GM19193 (cell line): Measurements from ENCODE around the gene XRCC4.

ENCODE experiments used
- POLR2A ChIP-seq: IDR thresholded peaks from 4 replicates; pipeline ENCODE4 v1.6.1; 2011; ENCODE audit not compliant: insufficient read depth, insufficient read length; ENCODE audit errors: extremely low read depth

Gene XRCC4

DNA sequence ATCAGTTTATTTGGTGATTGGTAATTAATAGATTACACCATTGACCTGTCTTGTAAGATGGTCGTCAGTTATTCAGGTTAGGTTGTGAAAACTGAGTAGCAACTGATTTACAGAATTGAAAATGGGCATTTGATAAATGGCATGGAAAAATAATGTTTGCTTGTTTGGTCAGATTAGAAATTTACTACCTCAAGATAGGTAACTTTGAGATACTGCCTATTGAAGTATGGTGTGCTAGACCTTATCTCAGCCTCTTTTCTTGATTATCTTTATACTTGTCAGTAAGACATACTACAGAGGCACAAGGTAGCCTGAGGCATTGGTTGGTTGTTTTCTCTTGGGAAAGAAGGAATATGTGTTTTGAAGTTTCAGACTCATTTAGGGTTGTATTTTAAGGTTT is 174.5 kb downstream of the XRCC4 start:
- TF ChIP-seq POLR2A = no peak

DNA sequence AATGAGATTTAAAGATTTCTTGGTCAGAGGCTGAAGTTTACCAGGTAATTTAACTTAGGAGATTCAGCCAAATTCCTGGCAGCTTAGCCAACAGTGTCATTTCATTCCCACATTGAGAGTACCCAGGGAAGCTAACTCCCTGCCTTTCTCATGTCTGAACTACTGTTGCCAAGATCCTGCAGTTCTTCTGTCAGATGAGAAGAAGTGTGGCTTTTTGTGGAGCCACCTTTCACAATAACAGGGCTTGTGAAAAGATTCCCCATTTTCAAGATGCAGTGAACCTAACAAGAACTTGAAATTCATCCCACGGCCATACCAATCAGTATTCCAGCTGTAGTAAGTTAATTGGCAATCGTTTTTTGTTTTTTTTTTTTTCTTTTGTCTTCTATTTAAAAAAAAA is 176.4 kb downstream of the XRCC4 start:
- TF ChIP-seq POLR2A = no peak

DNA sequence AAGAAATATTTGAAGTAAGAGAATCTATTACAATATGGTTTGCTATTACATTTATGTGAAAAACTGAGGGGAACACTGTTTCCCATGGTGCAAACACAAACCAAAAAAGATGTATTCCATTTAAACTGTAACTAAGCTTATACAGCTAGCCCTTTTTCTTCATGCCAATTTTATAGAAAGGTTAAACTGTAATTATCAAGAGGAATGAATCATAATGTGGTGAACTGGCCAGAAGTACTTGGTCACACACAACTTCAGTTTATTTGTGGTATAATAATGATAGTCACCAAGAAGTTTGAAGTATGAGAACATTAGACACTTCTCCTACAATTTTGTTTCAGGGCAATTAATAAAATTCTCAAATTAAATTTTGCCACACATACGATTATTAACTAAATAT is 177.9 kb downstream of the XRCC4 start:
- no peak for TF ChIP-seq POLR2A

DNA sequence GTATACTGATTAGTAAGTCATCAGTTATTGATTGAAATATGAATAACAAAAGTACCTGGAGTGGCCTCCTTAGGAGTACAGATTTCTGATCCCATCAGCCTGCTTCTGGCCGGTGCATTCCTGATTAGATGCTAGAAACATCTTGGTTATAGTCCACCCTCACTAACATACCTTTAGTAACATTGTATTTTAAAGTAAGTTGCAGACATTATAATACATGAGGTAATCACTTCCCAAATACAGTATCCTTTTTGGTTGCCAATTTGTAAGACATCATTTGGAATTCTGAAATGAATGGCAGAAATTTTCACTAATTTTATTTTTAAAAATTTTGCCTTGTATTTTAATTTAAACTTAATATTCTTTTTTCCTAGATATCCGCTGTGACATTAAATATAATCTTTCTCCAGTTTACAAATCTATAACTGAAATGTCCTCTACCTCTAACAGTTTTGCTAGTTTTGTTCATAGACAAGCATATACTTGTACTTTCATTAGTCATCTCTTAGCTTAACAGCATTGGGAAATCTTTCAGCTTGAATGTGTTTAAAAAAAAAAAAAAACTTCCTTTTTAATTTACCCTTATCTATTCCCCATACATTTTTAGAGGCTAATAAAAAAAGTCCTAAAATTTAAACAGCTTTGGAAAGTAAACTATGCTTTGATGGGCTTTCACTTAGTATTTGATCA is 178.9 kb downstream of the XRCC4 start:
- TF ChIP-seq POLR2A = no peak

DNA sequence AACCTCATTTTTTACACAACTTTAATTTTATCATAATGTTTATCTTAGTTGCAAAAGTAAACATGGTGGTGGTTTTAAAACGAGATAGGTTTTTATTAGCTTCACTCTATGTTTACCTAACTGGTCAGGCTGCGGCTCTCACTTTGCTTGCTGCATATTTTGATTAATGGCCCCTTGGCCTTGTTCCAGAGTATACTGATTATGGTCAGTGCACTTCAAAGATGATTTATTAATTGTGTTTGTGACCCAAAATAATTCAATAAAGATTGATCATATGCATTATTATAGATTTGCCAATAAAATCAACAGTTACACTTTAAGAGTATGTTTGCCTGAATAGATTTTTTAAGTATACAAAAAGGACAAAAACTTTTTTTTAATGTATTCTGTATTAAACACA is 188.0 kb downstream of the XRCC4 start:
- TF ChIP-seq POLR2A = no peak

DNA sequence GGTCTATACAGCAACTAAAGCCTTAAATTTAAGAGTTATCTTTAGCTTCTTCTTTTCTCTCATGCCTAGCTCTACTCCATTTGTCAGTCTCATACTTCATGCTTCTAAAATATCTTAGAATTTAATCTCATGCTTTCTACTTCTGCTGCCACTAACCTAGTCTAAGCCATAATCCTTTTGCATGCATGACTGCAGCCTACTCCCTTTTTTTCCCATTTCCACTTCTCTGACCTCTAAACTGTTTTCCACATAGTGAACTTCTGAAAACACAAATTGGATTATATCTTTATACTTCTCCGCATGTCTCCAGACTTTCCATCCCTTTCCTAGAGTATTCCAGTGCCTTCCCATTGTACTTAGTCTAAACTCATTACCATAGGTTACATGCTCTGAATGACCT is 193.0 kb downstream of the XRCC4 start:
- TF ChIP-seq POLR2A = no peak

DNA sequence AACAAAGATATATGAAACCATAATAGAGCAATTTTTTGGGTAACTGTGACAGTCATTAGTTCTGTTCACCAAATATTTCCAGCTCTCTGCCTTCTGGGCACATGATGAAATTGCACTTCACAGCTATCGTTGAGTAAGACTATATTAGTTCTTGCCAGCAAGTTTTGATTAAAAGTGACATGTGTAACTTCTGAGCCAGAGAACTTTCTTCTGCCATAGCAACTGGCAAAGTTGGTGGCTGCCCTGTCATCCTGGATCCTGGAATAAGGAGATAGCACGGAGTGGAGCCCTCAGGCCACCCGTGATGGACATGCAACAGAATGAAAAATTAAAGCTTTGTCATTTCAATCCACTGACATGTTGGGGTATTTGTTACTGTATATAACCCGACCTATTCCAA is 199.8 kb downstream of the XRCC4 start:
- TF ChIP-seq POLR2A = no peak

DNA sequence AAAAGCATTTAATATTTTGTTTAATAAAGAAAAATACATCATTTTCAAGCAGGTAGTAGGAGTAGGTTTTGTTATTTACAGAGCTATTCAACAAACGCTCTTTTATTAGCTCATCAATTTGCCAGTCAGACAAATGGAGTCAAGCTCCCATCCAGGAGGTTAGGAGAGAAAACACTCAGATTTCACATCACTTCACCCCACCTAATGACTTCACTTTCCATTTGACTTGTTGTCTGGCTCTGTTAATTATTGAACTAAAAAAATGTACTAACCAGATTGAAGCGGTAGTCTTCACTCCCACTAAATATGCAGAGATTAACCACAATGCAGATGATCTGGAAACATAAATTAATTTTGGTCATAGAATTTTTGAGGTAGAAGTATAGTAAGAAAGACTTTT is 200.6 kb downstream of the XRCC4 start:
- no peak for TF ChIP-seq POLR2A

DNA sequence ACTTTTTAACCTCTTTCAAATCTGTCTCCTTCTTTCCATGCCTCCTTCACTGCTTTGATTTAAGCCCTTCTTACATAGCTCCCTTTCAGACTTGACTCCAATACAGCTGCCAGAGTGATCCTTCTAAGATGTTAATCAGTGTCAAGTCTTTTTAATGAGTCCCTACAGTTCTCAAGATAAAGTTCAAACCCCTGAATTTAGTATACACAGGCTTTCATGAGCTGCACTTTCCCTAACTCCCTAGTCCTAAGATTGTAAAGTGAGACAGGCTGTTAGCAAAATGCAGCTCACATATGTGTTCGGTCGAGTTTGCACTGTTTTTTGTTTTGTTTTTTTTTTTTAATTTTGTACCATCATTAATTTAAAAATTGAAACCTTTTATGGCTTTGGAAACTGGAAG is 203.8 kb downstream of the XRCC4 start:
- TF ChIP-seq POLR2A = no peak

DNA sequence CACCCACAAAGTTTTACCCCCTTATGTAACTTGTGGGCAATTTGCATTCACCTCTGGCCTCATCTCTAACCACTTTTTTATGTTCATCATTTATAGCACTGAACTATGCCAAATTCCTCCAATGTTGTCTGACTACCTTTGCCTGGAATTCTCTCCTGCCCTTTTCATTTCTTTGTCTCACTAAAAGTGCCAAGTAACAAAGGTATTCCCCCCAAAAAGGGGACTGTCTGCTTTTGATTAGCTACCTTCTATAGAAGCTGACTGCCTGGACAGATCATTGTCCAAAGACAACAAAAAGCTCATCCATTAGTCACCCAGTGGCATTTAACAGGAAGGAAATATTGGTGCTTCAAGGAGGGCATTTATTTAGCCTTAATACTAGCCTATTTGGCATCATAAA is 204.3 kb downstream of the XRCC4 start:
- no peak for TF ChIP-seq POLR2A

DNA sequence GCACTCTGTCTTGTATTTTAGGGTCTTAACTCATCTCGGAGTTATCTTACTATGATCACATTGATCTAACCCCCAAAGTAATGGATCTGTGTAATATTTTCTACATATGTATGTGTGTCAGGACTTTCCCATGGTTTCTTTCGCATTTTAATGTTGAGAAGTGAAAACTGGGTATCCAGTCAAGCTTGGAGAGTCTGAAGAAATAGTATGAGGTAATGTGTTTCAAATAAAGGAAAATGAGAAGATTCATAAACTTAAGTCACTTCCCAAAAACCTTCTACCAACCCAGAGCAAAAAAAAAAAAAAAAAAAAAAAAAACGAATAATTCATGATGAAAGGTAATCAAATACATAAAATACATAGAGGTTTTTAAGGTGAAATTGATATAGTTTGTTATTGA is 206.4 kb downstream of the XRCC4 start:
- TF ChIP-seq POLR2A = no peak

DNA sequence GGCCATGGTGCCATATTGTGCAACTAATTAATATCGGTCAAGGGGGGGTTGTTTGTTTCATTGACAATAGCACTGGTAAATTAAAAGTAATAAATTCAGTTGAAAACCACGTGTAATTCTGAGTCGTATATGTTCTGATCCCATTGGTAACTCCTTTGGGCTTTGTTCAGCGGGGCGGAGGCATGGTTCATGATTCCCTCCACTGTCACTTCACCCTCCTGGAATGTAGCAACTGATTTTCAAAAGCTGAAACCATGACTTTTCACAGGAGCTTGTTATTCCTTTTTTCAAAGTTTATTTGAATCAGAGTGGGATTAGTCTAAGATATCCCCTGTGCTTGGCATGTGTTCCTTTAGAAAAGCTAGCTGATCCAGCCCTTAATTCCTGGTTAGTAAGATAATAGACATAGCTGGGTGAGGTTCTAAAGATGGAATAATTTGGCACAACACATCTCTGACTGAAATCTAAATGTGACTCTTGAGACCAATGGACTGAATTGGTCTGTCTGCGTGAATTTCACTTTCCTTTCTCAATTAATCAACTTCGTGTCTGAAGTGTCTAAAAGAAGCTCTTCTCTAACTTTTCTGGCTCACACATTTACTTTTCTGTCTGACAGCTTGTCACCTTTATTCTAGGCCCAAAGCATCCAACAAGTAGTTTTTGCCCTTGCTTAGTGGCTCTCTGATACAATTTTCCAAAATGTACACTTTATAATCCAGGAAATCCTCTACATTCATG is 208.5 kb downstream of the XRCC4 start:
- TF ChIP-seq POLR2A = no peak

DNA sequence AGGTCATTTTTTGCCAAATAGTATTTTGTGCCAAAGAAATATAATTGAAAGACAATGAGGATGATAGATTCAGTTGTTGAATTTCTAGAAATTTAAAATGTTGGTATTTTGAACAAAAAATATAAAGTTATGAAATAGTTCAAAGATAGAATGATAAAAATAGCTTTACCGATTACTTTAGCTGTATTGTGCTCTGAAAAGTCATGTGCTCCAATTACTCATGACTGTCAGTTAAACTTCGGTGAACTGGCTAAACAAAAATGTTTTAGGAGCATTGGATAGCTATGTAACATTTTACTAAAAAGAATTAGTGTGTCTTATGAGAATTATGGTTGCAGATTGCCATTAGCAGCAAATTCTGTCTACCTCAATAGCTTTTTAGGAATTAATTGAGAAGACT is 216.9 kb downstream of the XRCC4 start:
- TF ChIP-seq POLR2A = no peak

DNA sequence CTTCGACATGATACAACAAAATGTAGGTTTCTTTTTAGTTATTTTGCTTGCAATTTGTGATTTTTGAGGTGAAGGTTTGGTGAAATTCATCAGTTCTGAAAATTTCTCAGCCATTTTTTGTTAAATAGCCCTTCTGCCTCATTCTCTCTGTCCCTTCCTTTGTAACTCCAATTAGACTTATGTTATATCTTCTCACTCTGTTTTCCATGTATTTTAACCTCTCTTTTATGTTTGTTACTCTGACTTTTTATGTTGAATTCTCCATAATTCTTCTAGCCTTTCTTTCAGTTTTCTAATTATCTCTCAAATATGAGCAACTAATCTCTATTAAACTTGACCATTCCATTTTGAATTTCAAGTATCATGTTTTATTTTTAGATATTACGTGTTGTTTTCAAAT is 222.0 kb downstream of the XRCC4 start:
- TF ChIP-seq POLR2A = no peak

DNA sequence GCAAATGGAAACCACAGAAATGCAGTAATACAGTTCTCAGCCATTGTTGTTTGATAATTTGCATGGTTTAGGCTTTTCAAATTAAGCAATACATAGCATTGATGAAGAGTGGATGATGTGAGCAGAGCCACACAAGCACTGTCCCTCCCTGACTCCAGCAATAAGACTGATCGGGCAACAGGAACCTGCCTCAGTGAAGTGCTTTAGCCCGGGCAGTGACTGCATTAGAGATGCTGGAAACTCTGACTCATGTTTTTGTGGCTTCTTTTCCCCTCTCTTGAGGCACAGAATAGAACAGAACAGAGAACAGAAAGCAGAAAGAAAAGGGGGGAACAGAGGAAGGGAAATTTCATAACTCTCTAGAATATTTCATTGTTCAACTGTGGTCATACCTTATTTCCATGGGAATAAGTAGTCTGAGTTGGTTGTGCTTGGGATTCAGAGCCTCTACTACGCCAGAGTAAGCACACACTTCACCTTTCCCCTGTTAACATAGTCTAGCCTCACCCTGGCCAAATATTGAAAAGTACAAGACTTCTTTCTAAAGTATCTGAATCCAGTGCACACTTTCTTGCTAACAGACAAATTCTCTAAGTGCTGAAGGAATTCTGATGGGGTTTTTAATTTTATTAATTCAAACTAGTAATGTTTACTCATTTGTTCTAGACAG is 229.4 kb downstream of the XRCC4 start:
- peak; percentile 52 for TF ChIP-seq POLR2A

DNA sequence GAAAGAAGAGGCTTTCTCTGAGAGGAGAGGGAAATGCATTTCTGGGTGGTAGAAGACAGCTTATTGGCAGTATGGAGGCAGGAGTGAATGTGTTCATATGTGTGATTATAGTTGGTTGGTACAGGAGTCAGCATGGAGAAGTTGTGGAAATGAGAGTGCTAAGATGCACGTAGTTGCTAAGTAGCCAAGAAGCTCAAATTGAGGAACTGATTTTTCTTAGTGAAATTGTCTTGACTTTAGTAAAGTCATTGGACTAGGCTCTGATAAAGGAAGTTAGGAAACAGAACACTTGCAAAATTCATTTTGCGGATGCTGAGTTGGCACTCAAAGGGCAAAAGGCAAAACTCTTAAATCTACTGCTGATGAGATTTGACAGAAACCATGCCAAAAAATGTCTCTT is 235.3 kb downstream of the XRCC4 start:
- no peak for TF ChIP-seq POLR2A

DNA sequence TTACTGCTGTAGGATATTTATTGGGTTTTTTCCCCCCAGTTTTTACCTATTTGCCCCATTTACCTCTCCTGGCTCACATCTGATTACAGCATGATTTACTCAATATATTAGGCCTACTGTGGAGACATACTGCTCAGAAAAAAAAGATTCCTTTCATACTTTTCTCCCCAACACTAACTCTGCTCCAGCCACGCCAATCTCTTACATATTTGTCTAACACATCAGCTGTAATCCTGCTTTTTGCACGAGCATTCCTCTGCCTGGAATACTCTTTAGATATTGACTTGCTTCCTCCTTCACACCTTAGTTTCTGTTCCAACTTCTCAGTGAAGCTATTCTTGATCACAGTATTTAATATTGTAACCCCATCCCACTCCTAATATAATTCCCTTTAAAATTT is 236.1 kb downstream of the XRCC4 start:
- TF ChIP-seq POLR2A = no peak

DNA sequence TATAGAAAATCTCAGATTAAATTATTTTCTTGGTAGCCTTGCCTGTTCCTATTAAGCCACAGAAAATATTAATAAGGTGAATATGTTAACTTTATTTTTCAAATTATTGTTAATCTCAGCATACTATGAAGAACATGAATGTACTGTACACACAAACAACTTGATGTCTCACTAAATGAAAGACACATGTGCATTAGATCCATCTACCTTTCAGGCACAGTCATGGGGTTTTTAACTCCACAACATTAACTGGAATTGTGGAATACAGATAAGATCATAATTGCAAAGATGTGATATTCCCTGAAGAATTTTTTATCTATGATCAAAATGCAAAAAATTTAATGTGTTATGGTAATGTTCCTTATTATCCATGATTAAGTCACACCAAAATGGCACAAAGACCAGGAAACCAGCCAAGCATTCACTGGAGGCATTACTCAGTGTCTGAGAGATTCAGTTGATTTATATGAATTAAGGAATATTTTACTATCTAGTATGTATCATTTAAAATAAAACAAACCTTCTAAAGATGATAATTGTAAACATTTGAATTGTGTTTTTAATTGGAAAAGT is 244.2 kb downstream of the XRCC4 start:
- no peak for TF ChIP-seq POLR2A
